HFF-Myc (cell line): Measurements from ENCODE around the gene PNPLA6.

Experiments
- DNase-seq: peaks from one replicate; pipeline ENCODE4 v3.0.0-alpha.2; 2011; ENCODE audit warnings: low read depth; ENCODE audit errors: extremely low read depth
- H3K4me3 ChIP-seq: replicated peaks from 2 replicates; pipeline ENCODE4 v1.5.1; 2011; ENCODE audit warnings: low read depth, mild to moderate bottlenecking, control low read depth, low read length
- TF ChIP-seq, protein P1 (sequence below): IDR thresholded peaks from 2 replicates; pipeline ENCODE4 v1.5.1; 2012; ENCODE audit warnings: mild to moderate bottlenecking, low read depth, low read length, control low read depth; ENCODE audit errors: missing control alignments

The PNPLA6 gene

DNA sequence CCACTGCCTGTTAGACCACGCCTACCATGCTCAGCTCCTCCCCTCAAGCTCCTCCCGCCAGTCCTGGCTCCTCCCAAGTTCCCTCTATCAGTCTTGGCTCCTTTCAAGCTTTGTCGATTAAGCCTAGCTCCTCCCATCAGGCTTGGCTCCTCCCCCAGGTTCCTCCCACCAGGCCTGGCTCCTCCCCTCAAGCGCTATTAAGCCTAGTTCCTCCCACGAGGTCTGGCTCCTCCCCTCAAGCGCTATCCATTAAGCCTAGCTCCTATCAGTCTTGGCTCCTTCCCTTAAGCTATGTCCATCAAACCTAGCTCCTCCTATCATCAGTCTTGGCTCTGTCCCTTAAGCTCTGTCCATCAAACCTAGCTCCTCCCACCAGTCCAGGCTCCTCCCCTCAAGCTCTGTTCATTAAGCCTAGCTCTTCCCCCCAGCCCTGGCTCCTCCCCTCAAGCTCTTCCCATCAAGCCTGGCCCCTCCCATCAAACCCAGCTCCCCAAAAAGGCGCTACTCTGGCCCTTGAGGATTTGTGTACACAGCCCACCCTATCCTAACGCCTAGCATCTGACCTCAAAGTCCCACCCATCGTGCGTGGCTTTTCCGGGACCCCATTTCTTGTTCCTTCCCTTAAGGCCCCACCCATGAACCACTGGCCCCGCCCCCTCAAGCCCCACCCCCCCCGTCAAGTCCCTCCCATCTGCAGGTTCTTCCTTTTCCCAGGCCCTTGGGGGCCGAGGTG is 70.1 kb downstream of the PNPLA6 start:
- no peak for DNase-seq
- TF ChIP-seq, protein P1, sequence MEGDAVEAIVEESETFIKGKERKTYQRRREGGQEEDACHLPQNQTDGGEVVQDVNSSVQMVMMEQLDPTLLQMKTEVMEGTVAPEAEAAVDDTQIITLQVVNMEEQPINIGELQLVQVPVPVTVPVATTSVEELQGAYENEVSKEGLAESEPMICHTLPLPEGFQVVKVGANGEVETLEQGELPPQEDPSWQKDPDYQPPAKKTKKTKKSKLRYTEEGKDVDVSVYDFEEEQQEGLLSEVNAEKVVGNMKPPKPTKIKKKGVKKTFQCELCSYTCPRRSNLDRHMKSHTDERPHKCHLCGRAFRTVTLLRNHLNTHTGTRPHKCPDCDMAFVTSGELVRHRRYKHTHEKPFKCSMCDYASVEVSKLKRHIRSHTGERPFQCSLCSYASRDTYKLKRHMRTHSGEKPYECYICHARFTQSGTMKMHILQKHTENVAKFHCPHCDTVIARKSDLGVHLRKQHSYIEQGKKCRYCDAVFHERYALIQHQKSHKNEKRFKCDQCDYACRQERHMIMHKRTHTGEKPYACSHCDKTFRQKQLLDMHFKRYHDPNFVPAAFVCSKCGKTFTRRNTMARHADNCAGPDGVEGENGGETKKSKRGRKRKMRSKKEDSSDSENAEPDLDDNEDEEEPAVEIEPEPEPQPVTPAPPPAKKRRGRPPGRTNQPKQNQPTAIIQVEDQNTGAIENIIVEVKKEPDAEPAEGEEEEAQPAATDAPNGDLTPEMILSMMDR: no peak
- no peak overlapping the region for H3K4me3 ChIP-seq

DNA sequence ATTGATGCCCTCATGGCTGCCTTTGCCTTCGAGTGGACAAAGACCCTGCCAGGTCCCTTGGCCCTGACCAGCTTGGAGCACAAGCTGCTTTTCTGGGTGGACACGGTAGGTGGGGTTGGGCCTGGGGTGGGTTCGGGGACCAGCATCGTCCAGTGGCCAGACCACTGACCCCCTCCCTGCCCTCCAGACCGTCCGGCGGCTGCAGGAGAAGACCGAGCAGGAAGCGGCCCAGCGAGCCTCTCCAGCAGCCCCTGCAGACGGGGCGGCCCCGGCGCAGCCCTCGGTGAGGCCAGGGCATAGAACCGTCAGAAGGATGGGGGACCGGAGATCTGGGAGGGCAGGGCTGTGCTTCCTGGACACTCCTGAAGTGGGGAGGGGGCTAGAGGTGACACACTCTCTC is 70.8 kb downstream of the PNPLA6 start:
- no peak overlapping the region for H3K4me3 ChIP-seq
- TF ChIP-seq, protein P1: no peak
- DNase-seq: no peak

DNA sequence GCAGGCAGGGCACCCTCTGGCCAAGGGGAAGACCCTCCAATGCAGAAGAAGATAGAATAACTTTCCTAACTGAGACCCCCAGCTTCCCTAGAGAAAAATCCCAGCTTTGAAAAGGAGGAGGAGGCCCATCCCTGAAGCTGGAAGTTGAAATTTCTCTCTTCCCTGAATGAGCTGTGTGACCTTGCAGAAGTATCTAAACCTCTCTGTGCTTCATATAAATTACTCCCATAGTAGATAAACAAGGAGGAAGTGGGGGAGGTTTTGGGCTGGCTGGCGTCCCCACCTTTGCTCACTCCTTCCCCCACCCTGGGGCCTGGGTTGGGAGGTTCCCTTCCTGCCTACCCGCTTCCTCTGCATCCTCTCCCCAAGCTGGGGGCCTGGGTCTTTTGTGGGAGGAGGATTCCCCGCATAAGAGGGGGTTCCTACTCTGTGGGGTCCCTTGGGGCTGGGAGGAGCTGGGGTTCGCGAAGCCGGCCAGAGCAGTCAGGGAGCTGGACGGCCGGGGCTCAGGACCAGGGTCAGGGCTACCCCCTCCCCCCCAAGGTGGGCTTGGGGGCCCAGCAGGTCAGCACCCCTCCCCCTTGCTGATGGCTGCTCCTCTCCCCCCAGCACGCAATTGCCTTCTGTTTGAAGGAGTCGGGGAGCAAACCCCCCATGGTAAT is 71.8 kb downstream of the PNPLA6 start:
- DNase-seq: no peak
- TF ChIP-seq, protein P1: no peak
- no peak overlapping the region for H3K4me3 ChIP-seq

DNA sequence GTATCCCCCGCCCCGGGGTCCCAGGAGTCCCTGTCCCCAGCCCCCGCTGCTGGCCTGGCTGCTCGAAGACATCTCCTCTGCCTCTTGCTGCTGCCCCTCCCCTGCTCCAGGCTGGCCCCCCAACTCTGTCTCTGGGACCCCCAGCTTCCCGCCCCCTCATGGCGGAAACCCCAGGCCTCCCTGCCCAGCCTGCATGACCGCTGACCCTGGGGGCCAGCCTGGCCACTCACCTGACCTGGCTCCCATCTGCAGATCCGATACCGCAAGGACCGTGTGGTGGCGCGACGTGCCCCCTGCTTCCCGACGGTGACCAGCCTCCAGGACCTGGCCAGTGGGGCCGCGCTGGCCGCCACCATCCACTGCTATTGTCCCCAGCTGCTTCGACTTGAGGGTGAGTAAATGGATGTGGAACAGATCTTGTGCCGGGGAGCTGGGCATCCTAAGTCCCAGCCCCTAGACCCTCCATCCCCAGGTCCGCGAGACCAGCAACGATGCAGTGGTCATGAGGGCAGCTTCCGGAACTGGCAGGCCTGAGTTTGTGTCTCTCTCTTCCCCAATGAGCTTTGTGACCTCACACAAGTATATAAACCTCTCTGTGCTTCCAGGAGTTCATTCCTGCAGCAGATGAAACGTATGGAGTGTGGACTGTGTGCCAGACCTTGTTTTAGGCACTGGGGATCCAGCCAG is 72.5 kb downstream of the PNPLA6 start:
- DNase-seq: no peak
- TF ChIP-seq, protein P1: no peak
- H3K4me3 ChIP-seq: no peak overlapping the region

DNA sequence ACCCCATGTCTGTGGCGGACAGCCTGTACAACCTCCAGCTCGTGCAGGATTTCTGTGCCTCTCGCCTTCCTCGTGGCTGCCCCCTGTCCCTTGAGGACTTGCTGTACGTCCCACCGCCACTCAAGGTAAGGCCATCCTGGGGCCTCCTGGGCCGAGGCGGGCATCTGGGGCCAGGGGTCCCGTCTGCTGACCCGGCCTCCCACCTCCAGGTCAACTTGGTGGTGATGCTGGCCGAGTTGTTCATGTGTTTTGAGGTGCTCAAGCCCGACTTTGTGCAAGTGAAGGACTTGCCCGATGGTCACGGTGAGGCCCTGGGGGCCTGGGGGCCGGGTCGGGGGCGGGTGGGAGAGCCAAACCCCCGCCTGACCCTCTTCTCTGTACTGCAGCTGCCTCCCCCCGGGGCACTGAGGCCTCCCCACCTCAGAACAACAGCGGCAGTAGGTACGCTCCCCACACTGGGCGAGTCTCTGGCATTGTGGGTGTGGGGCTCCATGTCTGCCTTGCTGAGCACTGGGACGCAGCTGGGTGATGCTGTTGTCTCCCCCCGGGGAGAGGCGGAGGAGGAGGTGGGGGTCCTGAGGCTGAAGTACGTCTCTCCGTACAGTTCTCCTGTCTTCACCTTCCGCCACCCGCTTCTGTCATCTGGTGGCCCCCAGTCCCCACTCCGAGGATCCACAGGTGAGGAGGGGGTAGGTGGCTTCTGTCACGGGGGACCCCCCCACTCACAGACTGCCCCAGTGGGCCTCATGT is 75.1 kb downstream of the PNPLA6 start:
- TF ChIP-seq, protein P1: no peak
- no peak for DNase-seq
- no peak overlapping the region for H3K4me3 ChIP-seq
